ENCODE data around the gene BCL2A1.

DNA sequence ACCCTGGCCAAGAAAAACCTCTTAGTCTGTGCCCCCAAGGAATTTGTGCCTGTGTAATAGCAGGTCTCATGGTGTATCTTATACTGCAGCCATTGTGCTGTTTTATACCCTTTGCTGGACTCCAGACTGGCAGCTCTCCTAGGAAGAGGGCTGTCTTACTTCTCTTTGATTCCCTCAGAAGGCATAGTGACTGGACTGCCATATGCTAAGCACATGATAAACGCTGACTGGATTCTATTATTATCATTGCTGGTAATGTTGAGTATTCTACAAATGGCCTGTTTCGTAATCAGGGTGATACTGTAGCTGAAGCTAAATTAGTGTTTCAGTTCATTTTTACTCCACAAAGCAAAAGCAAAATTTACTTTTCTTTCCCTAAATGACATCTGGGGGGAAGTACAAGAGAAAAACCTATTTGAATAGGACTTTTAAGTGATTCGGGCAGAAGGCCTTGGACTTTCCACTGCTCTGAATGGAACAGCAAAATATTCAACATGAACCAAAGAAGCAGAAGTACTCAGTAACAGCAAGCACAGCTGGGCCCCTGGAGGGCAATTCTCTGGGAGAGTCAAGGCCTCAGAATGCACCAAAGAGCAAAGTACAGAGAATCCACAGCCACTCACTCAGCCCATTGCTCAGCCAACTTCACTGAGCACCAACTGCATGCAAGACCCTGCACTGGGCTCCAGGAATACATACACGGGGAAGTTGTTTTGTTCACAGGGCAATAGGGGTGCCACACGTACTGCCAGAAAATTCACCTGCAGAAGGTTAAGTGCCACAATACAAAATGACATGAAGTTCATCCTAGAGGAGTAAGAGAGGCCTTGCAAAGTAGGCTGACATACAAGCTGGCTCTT, 7.9 kb upstream of the BCL2A1 start:
- TF ChIP-seq, protein P1, sequence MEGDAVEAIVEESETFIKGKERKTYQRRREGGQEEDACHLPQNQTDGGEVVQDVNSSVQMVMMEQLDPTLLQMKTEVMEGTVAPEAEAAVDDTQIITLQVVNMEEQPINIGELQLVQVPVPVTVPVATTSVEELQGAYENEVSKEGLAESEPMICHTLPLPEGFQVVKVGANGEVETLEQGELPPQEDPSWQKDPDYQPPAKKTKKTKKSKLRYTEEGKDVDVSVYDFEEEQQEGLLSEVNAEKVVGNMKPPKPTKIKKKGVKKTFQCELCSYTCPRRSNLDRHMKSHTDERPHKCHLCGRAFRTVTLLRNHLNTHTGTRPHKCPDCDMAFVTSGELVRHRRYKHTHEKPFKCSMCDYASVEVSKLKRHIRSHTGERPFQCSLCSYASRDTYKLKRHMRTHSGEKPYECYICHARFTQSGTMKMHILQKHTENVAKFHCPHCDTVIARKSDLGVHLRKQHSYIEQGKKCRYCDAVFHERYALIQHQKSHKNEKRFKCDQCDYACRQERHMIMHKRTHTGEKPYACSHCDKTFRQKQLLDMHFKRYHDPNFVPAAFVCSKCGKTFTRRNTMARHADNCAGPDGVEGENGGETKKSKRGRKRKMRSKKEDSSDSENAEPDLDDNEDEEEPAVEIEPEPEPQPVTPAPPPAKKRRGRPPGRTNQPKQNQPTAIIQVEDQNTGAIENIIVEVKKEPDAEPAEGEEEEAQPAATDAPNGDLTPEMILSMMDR (IDR thresholded peaks at IDR 0.05) = no peak
- TF ChIP-seq EP300 (IDR thresholded peaks at IDR 0.05) = no peak
- no peak for TF ChIP-seq POLR2A (IDR thresholded peaks at IDR 0.05; ENCODE audit: low read depth)
- TF ChIP-seq POLR2AphosphoS5 (IDR thresholded peaks at IDR 0.05) = no peak
